Inferior parietal cortex (tissue), 1 donor: ENCODE results near the gene STXBP5.
"Not testable (repeated sequence)": the region's sequence is repeated elsewhere in the genome, so short reads cannot be mapped to it uniquely, and the experiment has no call there.

Experiments
- DNase-seq: peaks from one replicate; pipeline ENCODE4 v3.0.0-alpha.2; 2016; ENCODE audit errors: extremely low spot score

STXBP5 gene

DNA sequence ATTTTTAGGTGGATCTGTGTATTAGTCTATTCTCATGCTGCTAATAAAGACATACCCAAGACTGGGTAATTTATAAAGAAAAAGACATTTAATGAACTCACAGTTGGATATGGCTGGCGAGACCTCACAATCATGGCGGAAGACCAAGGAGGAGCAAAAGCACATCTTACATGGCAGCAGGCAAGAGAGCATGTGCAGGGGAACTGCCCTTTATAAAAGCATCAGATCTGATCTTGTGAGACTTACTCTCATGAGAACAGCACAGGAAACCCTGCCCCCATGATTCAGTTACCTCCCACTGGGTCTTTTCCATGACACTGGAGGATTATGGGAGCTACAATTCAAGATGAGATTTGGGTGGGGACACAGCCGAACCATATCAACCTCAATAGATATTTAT is 176.6 kb downstream of the STXBP5 start:
- not testable (repeated sequence) for DNase-seq

DNA sequence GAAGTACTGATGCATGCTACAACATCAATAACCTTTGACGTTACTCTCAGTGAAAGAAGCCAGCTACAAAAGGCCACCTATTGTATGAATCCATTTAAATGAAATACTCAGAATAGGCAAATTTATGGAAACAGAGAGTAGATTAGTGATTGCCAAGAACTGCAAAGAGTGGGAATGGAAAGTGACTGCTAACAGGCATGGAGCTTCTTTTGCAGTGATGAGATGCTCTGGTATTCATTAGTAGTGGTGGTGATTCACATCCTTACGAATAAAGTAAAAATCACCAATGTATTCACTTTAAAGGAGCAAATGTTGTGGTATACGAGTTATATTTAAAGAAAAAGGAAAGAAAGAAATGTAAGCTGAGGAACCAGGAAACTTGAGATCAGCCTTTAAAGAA is 177.5 kb downstream of the STXBP5 start:
- DNase-seq: no peak

DNA sequence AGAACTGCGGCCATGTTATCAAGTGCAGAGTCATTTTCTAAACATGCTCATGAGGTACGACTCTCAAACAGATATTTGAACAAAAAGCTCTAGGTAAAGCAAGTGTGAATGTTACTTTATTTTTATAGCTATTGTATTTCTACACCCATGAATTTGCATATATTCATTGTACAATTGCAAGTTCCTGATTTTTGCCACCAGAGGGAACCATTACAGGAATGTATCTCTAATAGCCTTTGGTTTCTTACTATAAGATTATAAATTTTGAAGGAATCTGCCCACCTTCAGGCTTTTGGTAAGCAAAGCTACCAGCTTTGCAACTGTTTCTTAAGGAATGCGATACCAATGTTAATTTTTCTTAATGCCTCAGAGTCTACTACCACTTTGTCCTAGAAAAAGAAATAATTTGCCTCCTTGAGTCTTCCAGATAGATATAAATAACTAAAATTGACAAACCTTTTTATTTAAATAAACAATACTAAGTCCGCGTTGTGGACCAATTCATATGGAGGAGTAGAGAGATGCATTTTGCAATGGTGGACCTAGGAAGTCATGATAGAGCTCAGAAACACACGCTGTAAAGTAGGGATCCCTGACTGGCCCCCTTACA is 178.8 kb downstream of the STXBP5 start:
- no peak for DNase-seq

DNA sequence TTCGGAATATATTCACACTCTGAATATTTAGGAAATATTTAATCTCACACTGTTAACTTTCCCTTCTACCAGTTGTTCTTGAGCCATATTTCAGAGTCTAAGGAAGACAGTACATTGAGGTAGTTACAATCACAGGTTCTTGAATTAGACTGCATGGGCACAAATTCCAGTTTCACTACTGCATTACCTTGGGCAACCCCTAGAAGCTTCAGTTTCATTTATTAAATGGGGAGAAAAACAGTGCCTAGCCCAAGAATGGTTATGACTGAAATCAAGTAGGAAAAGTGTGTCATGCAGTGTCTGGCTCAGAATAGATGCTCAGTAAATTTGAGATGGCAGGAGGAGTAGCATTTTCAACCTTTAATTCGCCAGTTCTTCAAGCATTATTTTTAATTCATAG is 179.8 kb downstream of the STXBP5 start:
- no peak for DNase-seq

DNA sequence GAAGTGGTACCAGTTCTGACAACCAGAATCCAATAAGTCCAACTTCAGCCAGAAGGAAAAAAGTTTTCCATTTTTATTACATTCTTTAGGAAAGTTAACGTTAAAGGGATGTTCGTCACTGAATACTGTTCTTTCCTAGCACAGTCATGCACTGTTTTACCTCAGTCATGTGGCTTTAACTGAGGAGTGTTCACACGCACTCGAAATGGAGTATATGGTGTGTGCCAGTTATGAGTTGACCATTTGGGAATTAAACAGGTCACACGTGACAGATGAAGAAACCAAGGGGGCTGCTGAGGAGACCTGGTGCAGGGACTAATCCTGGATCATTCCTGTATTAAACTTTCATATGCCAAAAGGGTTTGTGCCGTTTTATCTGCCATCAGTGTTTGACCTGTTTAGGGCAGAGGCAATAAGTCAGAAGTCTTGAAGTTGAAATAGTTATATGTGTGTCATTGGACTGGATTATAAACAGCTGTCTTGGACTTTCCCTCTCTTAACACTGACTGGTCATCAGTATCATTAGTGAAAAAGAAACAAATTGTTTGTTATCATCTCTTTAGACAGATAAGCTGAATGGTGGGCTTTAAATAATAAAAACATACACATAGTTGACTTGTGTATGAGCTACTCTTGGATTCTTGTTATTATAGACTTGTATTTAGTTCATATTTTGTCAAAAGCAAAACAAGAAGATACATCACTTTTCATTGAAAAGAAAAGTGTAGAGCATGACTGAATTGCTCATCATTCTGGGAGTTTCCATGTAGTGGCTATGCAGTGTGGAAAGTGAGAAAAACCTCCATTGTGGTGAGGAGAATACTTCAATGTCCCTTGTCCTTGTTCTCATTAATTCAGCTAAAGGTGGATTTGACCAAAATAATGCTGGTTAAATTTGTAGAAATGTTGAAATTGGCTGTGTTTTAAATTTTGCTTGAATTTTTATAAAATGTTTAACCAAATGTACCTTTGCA is 180.8 kb downstream of the STXBP5 start:
- no peak for DNase-seq

DNA sequence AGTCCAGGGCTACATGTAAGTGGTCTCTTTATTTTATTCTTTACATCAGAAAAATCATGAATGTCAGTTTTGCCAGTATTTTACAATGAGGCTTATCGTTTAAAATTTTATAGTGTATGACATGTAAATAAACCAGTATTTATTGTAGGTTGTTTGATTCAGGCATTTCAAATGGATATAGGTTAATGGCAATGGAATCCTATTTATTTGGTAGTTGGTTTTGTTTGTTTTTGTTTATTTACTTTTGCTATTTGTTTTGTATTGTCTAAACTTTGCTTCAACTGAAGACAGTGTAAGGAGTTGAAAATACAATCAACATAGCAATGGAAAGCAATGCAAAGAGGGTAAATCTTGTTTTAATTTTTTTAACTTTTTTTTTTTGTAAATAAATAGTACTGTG is 185.2 kb downstream of the STXBP5 start:
- DNase-seq: no peak

DNA sequence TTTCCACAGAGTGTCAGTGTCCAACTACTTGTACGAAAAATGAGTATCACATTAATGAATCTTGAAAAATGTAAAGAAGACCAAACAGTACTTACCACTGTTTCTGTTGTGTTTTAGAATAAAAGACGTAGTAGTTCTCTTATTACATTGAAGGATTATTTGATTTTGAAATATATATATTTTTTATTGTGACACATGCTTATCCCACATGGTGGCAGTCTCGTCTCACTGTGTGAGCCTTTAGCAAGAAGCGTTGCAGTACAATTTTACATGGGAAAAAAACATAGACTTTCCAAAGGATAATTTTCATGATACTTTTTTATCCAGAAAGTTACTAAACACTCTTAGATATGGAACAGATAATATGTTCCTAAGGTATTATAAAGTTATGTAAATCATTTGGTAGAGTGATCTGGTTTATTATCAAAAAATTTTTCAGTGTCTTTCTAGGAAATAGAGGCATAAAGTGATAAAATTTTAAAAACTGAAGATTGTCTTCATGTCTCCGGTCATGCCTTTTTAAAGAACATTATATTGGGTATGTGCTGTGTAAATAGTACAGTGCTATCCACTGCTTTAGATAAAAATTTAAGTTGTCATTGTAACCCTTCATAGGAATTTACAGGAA is 186.8 kb downstream of the STXBP5 start:
- DNase-seq: peak; percentile 53

DNA sequence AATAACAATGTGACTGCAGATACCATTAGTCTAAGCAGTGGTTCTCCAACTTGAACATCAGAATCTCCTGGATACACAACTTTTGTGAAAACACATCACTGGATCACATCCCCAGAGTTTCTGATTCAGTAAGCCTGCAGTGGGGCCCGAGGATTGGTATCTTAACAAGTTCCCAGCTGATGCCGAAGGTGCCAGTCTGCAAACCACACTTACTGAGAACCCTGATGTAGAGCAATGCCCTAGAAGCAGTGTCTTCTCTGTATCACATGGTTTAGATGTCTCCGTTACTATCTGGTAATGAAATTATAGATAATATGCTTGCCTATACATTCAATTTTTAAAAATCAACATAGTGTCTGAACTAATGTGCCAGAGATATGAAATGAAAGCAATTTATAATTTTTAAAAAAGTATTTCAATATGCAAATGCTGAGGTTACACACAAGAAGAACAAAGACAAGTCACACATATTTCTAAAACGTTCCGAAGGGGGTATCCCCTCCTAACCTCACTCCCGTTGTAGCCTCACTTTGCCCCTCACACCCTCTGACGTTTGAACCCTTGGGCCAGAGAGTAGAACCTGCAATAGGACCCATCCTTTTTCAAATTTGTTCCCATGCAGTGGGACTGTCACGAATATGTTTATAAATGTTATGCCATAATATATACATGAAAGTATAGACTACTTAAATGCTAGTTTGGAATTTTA is 188.9 kb downstream of the STXBP5 start:
- DNase-seq: no peak

DNA sequence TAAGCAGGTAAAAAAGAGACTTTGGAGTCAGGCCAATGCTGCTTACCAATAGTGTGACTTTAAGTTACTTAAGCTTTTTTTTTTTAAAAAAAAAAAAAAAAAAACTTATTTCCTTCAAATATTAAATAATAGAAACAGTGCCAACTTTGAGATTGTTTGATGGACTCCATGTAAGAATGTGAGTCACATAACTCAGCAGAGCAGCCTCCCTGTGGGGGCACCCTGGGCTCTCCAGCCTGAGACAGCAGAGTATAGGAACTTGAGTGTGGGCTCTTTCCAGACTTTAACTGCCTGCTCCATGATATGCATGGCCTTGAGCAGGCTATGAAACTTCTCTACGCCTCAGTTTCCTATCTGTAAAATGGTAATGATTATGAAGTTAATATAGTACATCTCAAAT is 190.9 kb downstream of the STXBP5 start:
- no peak for DNase-seq

DNA sequence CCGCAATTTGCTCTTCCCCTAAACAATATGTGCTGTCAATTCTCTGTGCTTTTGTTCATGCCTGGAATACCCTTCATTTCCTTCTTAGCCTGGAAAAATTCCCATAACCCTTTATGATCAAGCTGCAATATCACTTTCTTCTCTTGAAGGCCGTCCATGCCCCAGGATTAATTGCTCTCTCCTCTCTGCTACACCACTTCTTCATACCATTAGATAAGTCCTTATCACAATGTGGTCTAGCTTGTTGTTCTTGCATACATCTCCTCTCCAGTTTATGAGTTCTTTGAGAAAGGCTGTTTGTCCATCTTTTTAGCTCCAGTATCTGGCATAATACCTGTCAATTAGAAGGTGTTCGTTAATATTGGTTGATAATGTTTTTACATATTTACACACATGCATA is 193.1 kb downstream of the STXBP5 start:
- no peak for DNase-seq

DNA sequence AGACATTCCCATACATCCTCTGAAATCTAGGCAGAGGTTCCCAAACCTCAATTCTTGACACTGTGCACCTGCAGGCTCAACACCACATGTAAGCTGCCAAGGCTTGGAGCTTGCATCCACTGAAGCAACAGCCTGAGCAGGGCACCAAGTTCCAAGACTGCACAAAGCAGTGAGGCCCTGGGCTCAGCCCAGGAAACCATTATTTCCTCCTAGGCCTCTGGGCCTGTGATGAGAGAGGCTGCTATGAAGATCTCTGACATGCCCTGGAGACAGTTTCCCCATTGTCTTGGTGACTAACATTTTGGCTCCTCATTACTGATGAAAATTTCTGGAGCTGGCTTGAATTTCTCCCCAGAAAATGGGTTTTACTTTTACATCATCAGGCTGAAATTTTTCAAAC is 196.8 kb downstream of the STXBP5 start:
- no peak for DNase-seq

DNA sequence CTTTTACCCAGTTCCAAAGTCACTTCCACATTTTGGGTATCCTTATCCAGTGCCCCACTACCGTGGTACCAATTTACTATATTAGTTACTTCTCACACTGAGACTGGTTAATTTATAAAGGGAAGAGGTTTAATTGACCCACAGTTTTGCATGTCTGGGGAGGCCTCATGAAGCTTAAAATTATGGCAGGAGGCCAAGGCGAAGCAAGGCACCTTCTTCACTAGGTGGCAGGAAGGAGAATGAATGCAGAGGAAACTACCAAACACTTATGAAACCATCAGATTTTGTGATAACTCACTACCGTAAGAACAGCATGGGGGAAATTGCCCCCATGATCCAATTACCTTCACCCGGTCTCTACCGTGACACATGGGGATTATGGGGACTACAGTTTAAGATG is 197.6 kb downstream of the STXBP5 start:
- DNase-seq: no peak

DNA sequence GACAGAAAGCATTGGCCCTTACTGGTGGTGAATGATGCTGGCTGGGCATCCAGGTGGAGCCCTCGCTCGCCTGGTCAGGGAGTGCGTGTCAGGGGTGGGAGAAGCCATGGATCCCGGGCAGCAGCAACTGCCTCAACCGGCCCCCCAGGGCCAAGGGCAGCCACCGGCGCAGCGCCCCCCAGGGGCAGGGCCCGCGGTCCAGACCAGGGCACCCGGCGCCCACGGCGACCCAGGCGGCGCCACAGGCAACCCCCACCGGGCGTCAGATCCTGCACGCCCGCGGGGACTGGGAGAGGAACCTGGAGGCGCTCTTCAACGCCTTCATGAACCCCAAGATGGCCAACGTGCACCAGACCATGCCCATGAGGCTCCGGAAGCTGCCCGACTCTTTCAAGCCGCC is 202.6 kb downstream of the STXBP5 start:
- DNase-seq: no peak

DNA sequence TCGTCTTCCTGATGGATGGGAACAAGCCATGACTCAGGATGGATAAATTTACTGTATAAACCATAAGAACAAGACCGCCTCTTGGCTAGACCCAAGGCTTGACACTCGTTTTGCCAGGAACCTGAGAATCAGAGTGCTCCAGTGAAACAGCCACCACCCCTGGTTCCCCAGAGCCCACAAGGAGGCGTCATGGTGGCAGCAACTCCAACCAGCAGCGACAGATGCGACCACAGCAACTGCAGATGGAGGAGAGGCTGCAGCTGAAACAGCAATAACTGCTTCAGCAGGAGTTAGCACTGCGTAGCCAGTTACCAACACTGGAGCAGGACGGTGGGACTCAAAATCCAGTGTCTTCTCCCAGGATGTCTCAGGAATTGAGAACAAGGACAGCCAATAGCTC is 203.4 kb downstream of the STXBP5 start:
- no peak for DNase-seq

DNA sequence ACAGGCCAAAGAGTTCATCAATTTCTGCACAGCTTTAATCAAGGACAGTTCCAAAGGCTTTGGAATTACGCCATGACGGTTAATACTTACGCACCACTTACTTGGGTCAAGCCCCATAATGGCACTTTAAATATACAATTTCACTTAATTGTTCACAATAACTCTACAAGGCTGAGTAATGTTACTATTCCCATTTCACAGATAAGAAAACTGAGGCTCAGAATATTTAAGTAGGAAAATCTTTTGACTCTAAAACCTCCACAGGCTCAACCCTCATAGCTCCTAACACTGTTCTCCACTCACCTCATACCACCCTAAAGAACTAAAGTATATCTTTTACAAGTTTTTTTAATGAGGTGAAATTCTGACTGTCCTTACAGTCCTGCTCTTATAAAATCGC is 212.4 kb downstream of the STXBP5 start:
- no peak for DNase-seq

DNA sequence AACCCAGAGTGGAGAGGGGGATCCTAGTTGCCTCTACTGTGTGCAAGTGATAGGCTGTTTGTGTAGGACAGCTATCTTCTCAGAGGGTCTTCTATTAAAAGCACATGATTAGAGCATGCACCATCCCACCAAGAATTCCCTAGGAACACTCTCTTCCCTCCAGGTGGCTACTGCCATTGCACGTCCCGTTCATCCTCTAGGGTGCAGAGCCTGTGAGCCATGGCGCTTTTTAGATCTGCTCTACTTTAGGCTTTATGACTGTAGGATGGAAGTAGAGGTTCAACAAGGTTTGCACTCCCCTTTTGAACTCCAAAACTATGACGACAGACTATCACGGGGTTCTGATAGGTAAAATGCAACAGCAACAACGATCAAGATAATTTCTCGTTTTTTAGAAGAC is 213.7 kb downstream of the STXBP5 start:
- DNase-seq: no peak

DNA sequence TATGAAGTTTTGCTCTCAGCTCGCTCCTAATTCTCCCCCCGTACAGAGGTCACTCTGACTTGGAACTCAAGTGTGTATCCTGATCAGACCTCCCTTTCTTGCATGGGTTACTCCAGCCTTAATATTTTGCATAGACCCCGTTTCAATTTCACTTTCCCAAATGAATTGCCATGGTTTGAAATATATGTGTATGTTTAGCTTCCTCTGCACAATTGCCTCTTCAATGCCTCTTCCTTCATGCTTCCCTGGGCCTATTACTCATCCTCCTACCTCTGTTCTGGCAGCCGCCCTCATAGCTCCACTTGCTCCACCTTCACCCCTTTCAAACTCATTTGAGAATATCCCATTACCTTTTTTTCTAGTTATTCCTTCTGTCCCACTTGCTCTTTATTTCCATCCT is 214.3 kb downstream of the STXBP5 start:
- no peak for DNase-seq

DNA sequence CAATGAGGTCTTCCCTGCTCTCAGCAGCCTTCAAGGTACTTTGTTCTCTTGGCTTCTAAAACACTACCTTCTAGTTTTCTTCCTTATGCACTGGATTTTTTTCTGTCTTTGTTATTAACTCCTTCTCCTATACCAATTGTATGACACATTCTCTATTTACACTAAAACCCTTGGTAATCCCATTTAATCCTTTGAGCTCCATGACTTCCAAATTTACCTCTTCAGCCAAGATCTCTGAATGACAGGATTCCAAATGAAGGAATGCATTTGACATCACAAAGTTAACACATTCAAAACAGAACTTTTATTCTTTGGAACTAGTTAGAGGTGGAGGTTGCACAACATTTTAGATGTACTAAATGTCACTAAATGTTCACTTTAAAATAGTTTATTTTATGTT is 217.7 kb downstream of the STXBP5 start:
- no peak for DNase-seq

DNA sequence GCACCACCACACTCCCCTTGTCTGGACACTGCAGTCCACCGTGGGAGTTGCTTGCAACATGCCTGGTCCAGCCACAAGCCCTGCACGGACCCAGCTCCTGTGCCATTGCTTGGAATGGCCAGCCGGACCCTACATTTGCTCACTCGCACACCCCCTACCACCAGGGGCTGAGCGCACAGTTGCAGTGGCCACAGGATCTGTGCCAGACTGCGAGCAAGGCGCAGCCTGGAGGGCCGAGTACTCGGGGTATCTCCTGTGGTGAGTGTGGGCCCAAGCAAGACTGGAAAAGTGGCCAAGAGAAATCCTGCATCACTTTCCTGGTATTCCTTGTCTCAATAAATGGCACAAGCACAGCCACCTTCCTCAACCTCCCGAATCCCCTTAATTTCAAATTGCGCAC is 218.9 kb downstream of the STXBP5 start:
- DNase-seq: no peak

DNA sequence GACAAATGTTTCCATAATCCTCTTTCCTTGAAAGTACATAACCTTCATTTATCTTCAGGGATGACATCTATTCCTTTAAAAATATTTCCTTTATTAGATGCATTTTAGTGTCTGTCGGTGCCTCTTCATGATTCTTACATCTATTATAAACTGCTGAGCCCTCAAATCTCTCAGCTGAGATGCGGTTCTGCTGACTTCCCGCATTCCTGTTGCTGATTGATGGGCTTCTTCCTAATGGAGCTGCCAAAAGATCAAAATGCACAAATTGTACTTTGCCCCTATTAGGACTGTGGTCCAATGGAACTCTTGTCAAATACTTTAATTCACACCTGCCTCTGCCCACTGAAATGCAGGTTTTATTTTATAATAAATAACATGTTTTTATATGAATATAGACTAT is 225.6 kb downstream of the STXBP5 start:
- DNase-seq: no peak

DNA sequence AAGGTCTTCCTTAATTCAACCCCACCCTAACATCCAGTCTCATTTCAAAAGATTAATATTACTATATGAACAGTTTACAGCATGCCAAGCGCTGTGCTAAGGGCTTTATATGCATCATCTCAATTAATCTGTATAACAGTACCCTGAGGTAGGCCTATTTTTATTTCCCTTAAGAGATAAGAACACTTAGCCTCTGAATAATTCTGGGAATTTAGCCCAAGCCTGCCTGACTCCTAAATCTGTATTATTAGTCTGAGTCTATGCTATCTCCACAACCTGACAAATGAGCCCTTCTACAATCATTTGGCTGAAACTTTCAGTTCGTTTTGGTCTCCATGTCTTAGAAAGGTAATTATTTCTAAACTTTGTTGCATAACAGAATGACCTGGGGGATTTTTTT is 226.6 kb downstream of the STXBP5 start:
- DNase-seq: no peak

DNA sequence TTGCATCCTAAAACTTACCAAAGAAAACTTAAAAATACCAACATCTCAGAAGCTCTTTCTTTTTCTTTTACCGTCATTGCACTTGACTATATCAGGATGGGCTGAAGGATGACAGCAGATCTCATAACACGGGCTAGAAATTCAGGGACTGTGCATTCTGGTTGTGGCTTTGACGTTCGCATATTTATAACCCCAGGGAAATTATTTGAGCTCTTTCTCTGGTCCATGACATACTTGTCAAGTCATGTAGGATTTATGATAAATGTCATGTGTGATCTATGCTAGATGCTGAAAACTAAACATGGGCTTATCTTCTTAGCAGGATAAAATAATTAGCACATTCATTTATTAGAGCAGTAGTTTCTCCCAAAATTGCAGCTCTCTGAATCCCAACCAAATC is 229.9 kb downstream of the STXBP5 start:
- DNase-seq: no peak
